Osteoblast (primary cell): Measurements from ENCODE around the gene HTRA3. TPM values are rescaled to one million over a fixed set of nuclear protein-coding genes. Genes with fewer than 3 reads are reported as not detected.

Experiments used
- DNase-seq: peaks from one replicate; pipeline ENCODE4 v3.0.0; 2011; ENCODE audit warnings: low spot score, mixed read lengths; ENCODE audit not compliant: insufficient read length; ENCODE audit errors: missing footprints
- H2AFZ ChIP-seq: 2 replicates; pipeline ENCODE4 v1.6.0; 2011; ENCODE audit warnings: mild to moderate bottlenecking, low read length
- H3K27ac ChIP-seq: 2 replicates; pipeline ENCODE4 v1.5.1; 2011; ENCODE audit warnings: mild to moderate bottlenecking, low read depth, low read length, moderate library complexity
- H3K27me3 ChIP-seq: 2 replicates; pipeline ENCODE4 v1.6.0; 2012; ENCODE audit warnings: mild to moderate bottlenecking, control low read depth, inconsistent platforms, low read length, moderate library complexity; ENCODE audit not compliant: insufficient read depth
- H3K36me3 ChIP-seq: 2 replicates; pipeline ENCODE4 v1.5.1; 2011; ENCODE audit warnings: mild to moderate bottlenecking, low read length, control low read depth, moderate library complexity; ENCODE audit not compliant: insufficient read depth
- H3K4me1 ChIP-seq: 2 replicates; pipeline ENCODE4 v1.5.1; 2011; ENCODE audit warnings: mild to moderate bottlenecking, low read length, control low read depth, moderate library complexity; ENCODE audit not compliant: insufficient read depth
- H3K4me2 ChIP-seq: 2 replicates; pipeline ENCODE4 v1.6.0; 2011; ENCODE audit warnings: mild to moderate bottlenecking, low read length; ENCODE audit not compliant: insufficient read depth
- H3K4me3 ChIP-seq: fragments of 200-600 bp; sonication (generic); 3 replicates; pipeline ENCODE4 v1.5.1; 2012; ENCODE audit warnings: mild to moderate bottlenecking, low read length, inconsistent platforms; ENCODE audit not compliant: insufficient read depth
- H3K79me2 ChIP-seq: 2 replicates; pipeline ENCODE4 v1.6.0; 2012; ENCODE audit warnings: mild to moderate bottlenecking, low read length, control low read depth, inconsistent platforms; ENCODE audit not compliant: insufficient read depth
- H3K9me3 ChIP-seq: 2 replicates; pipeline ENCODE4 v1.5.1; 2011; ENCODE audit warnings: low read depth, low read length, control low read depth
- H4K20me1 ChIP-seq: 2 replicates; pipeline ENCODE4 v1.6.0; 2012; ENCODE audit warnings: mild to moderate bottlenecking, low read length, control low read depth; ENCODE audit not compliant: insufficient read depth
- total RNA-seq: library from RNA; depleted of rRNA; stranded (reverse); fragments of >200 nt; gene quantifications from 2 replicates; pipeline ENCODE4 v1.2.3, GENCODE V29; 2012
- TF ChIP-seq, protein P1 (sequence below): IDR thresholded peaks from 2 replicates; pipeline ENCODE4 v1.5.1; 2011; ENCODE audit warnings: mild to moderate bottlenecking, low read depth, low read length, moderate library complexity; ENCODE audit errors: extremely low read depth

Gene HTRA3
- total RNA-seq, 1 donor, result 4.0 TPM

DNA sequence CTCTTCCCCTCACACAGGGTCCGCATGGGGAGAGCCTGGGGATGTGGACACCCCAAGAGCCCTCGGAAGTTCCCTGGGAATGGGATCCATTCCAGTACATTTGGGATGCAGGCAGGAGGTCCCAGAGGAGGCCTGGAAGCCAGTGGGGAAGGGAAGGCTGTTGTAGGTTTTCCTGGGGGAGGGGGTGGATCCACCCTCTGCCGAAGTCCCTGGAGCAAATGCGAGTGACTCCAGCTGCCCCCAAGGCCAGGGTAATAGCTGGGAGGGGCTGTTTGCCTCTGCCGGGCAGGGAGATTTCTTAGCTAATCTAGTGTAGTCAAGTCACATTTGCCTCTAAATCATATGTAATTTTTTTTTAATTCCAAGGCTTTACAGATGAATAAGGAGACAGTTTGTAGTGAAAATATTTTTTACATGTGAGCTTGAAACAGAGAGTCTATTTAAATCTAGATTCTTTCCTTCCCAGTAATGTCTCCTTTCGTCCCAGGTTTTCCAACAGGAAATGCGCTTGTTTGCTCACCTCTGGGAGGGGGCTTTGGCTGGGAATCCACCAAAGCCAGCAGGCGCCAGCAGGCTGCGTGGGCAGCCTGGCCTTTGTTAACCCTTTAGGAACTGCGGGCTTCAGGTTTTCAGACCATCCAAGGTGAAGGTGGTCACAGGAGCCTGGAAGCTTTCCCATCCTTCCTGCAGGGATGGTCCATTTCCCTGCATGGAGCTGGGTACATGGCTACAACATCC lies 43.7 kb upstream of the HTRA3 start:
- H4K20me1 ChIP-seq, result no peaks in the 10 kb centered on the region
- no peak for DNase-seq
- no peak overlapping the region for H3K4me3 ChIP-seq
- no peak overlapping the region for H2AFZ ChIP-seq
- H3K27me3 ChIP-seq, result no peaks in the 10 kb centered on the region
- H3K9me3 ChIP-seq, result no peaks in the 10 kb centered on the region
- no peaks in the 10 kb centered on the region for H3K79me2 ChIP-seq
- TF ChIP-seq, protein P1, sequence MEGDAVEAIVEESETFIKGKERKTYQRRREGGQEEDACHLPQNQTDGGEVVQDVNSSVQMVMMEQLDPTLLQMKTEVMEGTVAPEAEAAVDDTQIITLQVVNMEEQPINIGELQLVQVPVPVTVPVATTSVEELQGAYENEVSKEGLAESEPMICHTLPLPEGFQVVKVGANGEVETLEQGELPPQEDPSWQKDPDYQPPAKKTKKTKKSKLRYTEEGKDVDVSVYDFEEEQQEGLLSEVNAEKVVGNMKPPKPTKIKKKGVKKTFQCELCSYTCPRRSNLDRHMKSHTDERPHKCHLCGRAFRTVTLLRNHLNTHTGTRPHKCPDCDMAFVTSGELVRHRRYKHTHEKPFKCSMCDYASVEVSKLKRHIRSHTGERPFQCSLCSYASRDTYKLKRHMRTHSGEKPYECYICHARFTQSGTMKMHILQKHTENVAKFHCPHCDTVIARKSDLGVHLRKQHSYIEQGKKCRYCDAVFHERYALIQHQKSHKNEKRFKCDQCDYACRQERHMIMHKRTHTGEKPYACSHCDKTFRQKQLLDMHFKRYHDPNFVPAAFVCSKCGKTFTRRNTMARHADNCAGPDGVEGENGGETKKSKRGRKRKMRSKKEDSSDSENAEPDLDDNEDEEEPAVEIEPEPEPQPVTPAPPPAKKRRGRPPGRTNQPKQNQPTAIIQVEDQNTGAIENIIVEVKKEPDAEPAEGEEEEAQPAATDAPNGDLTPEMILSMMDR, result no peak
- no peak overlapping the region for H3K4me2 ChIP-seq
- peaks cover 26% of the 10 kb centered on the region for H3K36me3 ChIP-seq
- peaks cover 11% of the 10 kb centered on the region for H3K4me1 ChIP-seq
- H3K27ac ChIP-seq, result no peak overlapping the region

GRCh38 chr4:8227201-8227770 lies 42.3 kb upstream of the HTRA3 start:
- Histone ChIP-seq H2AFZ (no peak overlapping the region), H3K4me3 (no peak overlapping the region), H3K27me3 (no peaks in the 10 kb centered on the region), H3K27ac (no peak overlapping the region), H3K4me1 (peaks cover 11% of the 10 kb centered on the region), H3K4me2 (no peak overlapping the region), H3K9me3 (no peaks in the 10 kb centered on the region), H4K20me1 (no peaks in the 10 kb centered on the region), H3K36me3 (peaks cover 18% of the 10 kb centered on the region), H3K79me2 (no peaks in the 10 kb centered on the region)
- TF ChIP-seq, protein P1, result no peak
- DNase-seq, result no peak

GRCh38 chr4:8227771-8228318 lies 41.7 kb upstream of the HTRA3 start:
- H4K20me1 ChIP-seq, result no peaks in the 10 kb centered on the region
- H2AFZ ChIP-seq, result no peak overlapping the region
- no peak for DNase-seq
- no peaks in the 10 kb centered on the region for H3K79me2 ChIP-seq
- no peak overlapping the region for H3K4me3 ChIP-seq
- TF ChIP-seq, protein P1, result no peak
- no peaks in the 10 kb centered on the region for H3K9me3 ChIP-seq
- peaks cover 11% of the 10 kb centered on the region for H3K4me1 ChIP-seq
- peaks cover 18% of the 10 kb centered on the region for H3K36me3 ChIP-seq
- no peaks in the 10 kb centered on the region for H3K27me3 ChIP-seq
- H3K27ac ChIP-seq, result no peak overlapping the region
- H3K4me2 ChIP-seq, result no peak overlapping the region
